ENCODE measurements around the gene PURA. TPM values are rescaled to one million over a fixed set of nuclear protein-coding genes. Genes with fewer than 3 reads are reported as not detected.

PURA gene
- total RNA-seq, 1 experiment from 2014 or later = 3.6 TPM

DNA sequence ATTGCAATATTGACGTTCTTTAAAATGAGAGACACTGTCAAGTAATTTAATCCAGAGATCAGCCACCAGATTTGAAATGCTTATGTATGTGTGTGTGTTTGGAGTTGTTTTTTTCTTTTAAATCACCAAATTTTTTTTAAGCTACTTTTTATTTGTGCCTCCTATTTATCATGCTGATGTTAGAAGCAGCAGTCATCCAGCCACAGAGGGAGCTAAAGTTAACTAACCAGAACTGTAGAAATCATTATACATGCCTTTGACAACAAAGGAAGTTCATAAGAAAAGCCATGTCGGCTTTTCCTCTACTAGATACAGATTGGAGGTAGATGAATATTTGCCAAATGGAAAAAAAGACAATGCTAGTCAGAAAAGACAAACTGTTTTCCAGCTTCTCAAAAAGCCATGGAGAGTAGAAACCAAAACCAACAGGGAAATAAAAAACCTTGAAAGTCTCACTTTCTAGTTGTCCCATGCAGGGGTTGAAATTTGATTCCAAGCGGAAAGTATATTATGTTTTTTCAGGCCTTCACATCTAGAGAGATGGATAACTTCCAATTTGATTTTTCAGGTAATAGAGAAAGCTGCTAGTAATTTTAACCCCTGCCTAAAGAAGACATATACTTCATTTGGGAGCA, 4.5 kb downstream of the PURA start:
- no peak overlapping the region for H2AFZ ChIP-seq (ENCODE audit: low read length)
- H4K20me1 ChIP-seq (ENCODE audit: control insufficient read depth, insufficient read depth, insufficient read length) = no peaks in the 10 kb centered on the region
- no peak overlapping the region for H3K14ac ChIP-seq (ENCODE audit: insufficient read depth, low read length)
- no peaks in the 10 kb centered on the region for H3K9me3 ChIP-seq (ENCODE audit: control insufficient read depth, low read depth, low read length)
- no peak overlapping the region for H3K23ac ChIP-seq (ENCODE audit: insufficient read length, low read depth, low read length)
- no CpG with 5 or more reads among the region's 3 CpGs for WGBS (ENCODE audit: extremely low coverage, insufficient read length, low lambda C conversion rate)
- H2BK20ac ChIP-seq (ENCODE audit: low read depth, low read length, poor library complexity, severe bottlenecking) = no peak overlapping the region
- H3K79me2 ChIP-seq (ENCODE audit: insufficient read depth, low read length) = no peaks in the 10 kb centered on the region
- H3K79me1 ChIP-seq (ENCODE audit: insufficient read depth, low read depth, low read length, poor library complexity, severe bottlenecking) = no peaks in the 10 kb centered on the region
- Mint-ChIP-seq H3K4me3 (no peak overlapping the region), H3K4me1 (peaks cover 21 to 22% of the 10 kb centered on the region in 2 experiments), H3K27ac (no peak overlapping the region), H3K36me3 (ENCODE audit: insufficient read depth in 1 of 3, low read depth in 3 of 3) (no peaks in the 10 kb centered on the region), H3K27me3 (ENCODE audit: low read depth) (peaks cover 26% of the 10 kb centered on the region), H3K9me3 (no peaks in the 10 kb centered on the region)
- no peak overlapping the region for H2BK120ac ChIP-seq (ENCODE audit: low read depth, low read length, poor library complexity, severe bottlenecking)
- H3K27ac ChIP-seq (ENCODE audit: insufficient read length, low read depth, low read length) = no peak overlapping the region
- H4K8ac ChIP-seq (replicated peaks; ENCODE audit: insufficient read length, low read depth, low read length) = no peak overlapping the region
- H3K56ac ChIP-seq (ENCODE audit: insufficient read length, low read depth, low read length) = no peak overlapping the region
- no peak overlapping the region for H4K5ac ChIP-seq (ENCODE audit: insufficient read length, low read depth, low read length)
- no peak overlapping the region for H3K9ac ChIP-seq (ENCODE audit: extremely low read depth, insufficient read length, low read length)
- TF ChIP-seq, protein P1, sequence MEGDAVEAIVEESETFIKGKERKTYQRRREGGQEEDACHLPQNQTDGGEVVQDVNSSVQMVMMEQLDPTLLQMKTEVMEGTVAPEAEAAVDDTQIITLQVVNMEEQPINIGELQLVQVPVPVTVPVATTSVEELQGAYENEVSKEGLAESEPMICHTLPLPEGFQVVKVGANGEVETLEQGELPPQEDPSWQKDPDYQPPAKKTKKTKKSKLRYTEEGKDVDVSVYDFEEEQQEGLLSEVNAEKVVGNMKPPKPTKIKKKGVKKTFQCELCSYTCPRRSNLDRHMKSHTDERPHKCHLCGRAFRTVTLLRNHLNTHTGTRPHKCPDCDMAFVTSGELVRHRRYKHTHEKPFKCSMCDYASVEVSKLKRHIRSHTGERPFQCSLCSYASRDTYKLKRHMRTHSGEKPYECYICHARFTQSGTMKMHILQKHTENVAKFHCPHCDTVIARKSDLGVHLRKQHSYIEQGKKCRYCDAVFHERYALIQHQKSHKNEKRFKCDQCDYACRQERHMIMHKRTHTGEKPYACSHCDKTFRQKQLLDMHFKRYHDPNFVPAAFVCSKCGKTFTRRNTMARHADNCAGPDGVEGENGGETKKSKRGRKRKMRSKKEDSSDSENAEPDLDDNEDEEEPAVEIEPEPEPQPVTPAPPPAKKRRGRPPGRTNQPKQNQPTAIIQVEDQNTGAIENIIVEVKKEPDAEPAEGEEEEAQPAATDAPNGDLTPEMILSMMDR (conservative IDR thresholded peaks at IDR 0.05) = no peak
- H4K91ac ChIP-seq (ENCODE audit: insufficient read length, low read depth, low read length) = no peak overlapping the region
- no peak overlapping the region for H3T11ph ChIP-seq (ENCODE audit: low read length)
- H3K4me1 ChIP-seq (ENCODE audit: insufficient read depth, low read length) = no peaks in the 10 kb centered on the region; the same call in 1 of the 2 replicates
- no peaks in the 10 kb centered on the region; the same call in 1 of the 2 replicates for H3K27me3 ChIP-seq (ENCODE audit: insufficient read depth, low read length)
- H3K18ac ChIP-seq (ENCODE audit: insufficient read length, low read depth, low read length) = no peak overlapping the region
- H3K23me2 ChIP-seq (ENCODE audit: insufficient read length, low read depth, low read length, poor library complexity, severe bottlenecking) = peaks cover 11% of the 10 kb centered on the region
- no peak overlapping the region for H3K4ac ChIP-seq (ENCODE audit: low read depth, low read length)
- no peak overlapping the region for H2BK5ac ChIP-seq (ENCODE audit: insufficient read length, low read length)
- H3K4me2 ChIP-seq (ENCODE audit: insufficient read depth, insufficient read length, low read length) = no peak overlapping the region
- DNase-seq = no peak
- H2AK5ac ChIP-seq (ENCODE audit: insufficient read length, low read length) = no peak overlapping the region
- no peak overlapping the region for H2BK12ac ChIP-seq (ENCODE audit: insufficient read length, low read depth, low read length)
- no peak overlapping the region for H2BK15ac ChIP-seq (ENCODE audit: low read depth, low read length)
